DMS114 treated with DMSO at 0.1 percent for 48 hours (cell line): ENCODE results near the gene TBCC.
"Not testable (repeated sequence)": the region's sequence is repeated elsewhere in the genome, so short reads cannot be mapped to it uniquely, and the experiment has no call there.

ENCODE experiments used
- DNase-seq: peaks from one replicate; lab custom pipeline; 2025; ENCODE audit not compliant: unreplicated experiment; lab: John Stamatoyannopoulos, UW

The TBCC gene

GRCh38 chr6:42733867-42734481, 11.9 kb downstream of the TBCC start:
- DNase-seq = not testable (repeated sequence)

- DNase-seq = no peak
Measured at GRCh38 chr6:42729731-42730130, 16.2 kb downstream of the TBCC start.

- DNase-seq = peak; percentile 47
Measured at GRCh38 chr6:42727627-42728026, 18.3 kb downstream of the TBCC start.

- DNase-seq = peak; percentile 47
Measured at GRCh38 chr6:42727087-42727611, 18.8 kb downstream of the TBCC start.

GRCh38 chr6:42726485-42727086, 19.3 kb downstream of the TBCC start:
- peak; percentile 89 for DNase-seq

GRCh38 chr6:42726026-42726425, 19.9 kb downstream of the TBCC start:
- DNase-seq = no peak

GRCh38 chr6:42724825-42725224, 21.1 kb downstream of the TBCC start:
- DNase-seq = no peak

GRCh38 chr6:42722497-42722896, 23.4 kb downstream of the TBCC start, which contains the start of gene PRPH2:
Gene PRPH2, minus strand, starts transcription at chr6:42722597. Its CDS starts 263 bp downstream, at chr6:42722334.
- DNase-seq = no peak

- DNase-seq = no peak
Measured at GRCh38 chr6:42720739-42721138, 25.2 kb downstream of the TBCC start.

- DNase-seq = no peak
Measured at GRCh38 chr6:42715871-42716270, 30.0 kb downstream of the TBCC start.

- DNase-seq = no peak
Measured at GRCh38 chr6:42714098-42714761, 31.7 kb downstream of the TBCC start.

- no peak for DNase-seq
Measured at GRCh38 chr6:42711930-42712329, 34.0 kb downstream of the TBCC start.

- DNase-seq = no peak
Measured at GRCh38 chr6:42710316-42710715, 35.6 kb downstream of the TBCC start.

GRCh38 chr6:42709871-42710270, 36.0 kb downstream of the TBCC start:
- no peak for DNase-seq

- DNase-seq = no peak
Measured at GRCh38 chr6:42708096-42708495, 37.8 kb downstream of the TBCC start.

GRCh38 chr6:42707595-42707994, 38.3 kb downstream of the TBCC start:
- no peak for DNase-seq

- DNase-seq = no peak
Measured at GRCh38 chr6:42704937-42705374, 40.9 kb downstream of the TBCC start.

- no peak for DNase-seq
Measured at GRCh38 chr6:42704251-42704936, 41.5 kb downstream of the TBCC start.

- DNase-seq = not testable (repeated sequence)
Measured at GRCh38 chr6:42702786-42703185, 43.1 kb downstream of the TBCC start.

GRCh38 chr6:42702200-42702599, 43.7 kb downstream of the TBCC start:
- no peak for DNase-seq

- no peak for DNase-seq
Measured at GRCh38 chr6:42698217-42698616, 47.7 kb downstream of the TBCC start.
